Globus pallidus (tissue), 1 donor: ENCODE measurements around the gene FABP2.
"Not testable (repeated sequence)": the region's sequence is repeated elsewhere in the genome, so short reads cannot be mapped to it uniquely, and the experiment has no call there.

Source experiments
- DNase-seq: peaks from one replicate; pipeline ENCODE4 v3.0.0-alpha.2; 2015; ENCODE audit warnings: low spot score

FABP2 gene

GRCh38 chr4:119310826-119311225 is 11.1 kb downstream of the FABP2 start:
- no peak for DNase-seq

GRCh38 chr4:119307606-119308005 is 14.3 kb downstream of the FABP2 start:
- no peak for DNase-seq

DNA sequence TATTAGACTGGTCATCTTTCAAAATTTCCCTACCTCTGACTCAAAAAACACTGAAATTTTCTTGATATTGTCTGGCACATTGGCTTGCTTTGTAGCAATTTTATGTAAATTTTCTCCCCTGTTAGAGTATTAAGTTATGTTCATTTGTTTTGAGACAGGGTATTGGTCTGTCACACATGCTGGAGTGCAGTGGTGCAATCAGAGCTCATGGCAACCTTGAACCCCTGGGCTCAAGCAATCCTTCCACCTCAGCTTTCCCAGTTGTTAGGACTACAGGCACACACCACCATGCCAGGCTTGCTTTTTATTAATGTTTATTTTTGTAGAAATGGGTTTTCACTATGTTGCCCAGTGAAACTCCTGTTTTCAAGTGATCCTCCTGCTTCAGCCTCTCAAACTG is 17.5 kb downstream of the FABP2 start:
- DNase-seq = no peak

DNA sequence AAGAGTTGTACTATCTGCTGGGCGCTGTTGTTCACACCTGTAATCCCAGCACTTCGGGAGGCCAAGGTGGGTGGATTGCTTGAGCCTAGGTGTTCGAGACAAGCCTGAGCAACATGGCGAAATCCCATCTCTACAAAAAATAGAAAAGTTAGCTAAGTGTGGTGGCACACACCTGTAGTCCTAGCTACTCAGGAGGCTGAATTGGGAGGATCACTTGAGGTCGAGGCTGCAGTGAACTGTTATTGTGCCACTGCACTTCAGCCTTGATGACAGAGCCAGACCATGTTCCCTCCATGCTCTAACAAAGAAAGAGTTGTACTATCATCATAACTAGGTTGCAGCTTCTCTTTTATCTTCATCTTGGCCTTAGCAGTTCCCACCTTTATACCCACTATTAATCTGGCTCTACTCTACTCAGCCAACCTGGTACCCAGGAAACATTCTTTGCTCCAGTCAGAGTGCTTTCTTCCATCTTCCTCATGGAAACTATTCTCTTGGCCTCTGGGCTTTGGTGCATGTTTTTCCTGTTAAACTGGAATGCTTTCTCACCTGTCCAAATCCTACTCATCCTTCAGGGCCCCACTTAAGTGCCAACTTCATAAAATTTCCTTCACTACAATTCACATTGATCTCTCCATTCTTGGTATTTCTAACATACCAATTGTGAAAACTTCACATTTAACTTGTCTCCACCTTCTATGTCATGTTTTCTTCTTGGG is 18.2 kb downstream of the FABP2 start:
- no peak for DNase-seq

GRCh38 chr4:119302073-119302832 is 19.7 kb downstream of the FABP2 start:
- DNase-seq = no peak

GRCh38 chr4:119300101-119300978 is 21.6 kb downstream of the FABP2 start:
- DNase-seq = peak; percentile 81

- peak; percentile 12 for DNase-seq
Measured at GRCh38 chr4:119299741-119300100, 22.2 kb downstream of the FABP2 start.

DNA sequence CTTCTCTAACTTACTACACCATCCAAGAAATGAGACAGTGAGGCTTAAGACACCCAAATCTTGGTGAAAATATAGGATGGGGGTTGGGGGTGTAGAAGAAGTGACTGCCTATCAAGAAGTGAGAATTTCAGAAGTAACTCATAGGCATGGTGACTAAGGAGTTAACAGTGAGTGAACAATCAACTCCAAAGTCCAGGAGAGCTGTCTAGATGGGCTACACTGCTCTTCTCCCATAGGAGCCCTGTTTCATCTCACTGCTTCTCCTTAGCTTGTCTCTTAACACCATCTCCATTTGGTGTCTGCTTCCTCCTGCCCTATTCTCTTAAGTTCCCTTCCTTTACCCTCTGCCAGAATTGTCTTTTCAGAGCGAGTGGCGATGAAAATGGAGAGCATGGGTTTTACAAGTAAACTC is 22.7 kb downstream of the FABP2 start:
- DNase-seq = no peak

DNA sequence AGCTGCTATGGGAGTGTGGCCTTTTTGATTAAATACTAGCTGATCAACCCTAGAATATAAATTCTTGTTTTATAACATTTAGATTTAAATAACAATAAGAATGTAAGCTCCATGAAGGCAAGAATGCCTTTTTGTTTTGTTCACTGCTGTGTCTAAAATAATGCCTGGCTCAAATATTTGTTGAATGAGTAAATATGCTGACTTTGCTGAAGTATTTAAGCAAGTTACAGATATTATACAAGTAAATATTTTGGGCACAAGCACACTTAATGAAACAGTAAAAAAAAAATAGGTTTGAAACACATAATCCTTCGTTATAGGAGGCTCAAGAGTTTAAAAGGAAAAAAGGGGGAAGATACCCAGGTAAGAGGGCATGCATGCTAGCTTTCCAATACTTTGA is 24.1 kb downstream of the FABP2 start:
- DNase-seq = no peak

DNA sequence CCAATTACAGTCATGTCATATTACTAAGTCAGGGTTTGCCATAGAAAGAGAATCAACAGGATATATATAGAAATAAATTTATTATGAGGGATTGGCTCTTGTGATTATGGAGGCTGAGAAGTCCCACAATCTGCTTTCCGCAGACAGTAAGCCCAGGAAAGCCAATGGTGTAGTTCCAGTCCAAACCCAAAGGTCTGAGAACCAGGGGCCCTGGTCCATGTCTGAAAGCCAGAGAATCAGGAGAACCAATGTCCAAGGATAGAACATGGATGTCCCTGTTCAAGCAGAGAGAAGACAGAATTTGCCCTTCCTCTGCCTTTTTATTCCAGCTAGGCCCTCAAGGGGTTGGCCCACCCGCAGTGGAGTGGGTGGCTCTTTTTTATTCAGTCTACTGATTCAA is 25.6 kb downstream of the FABP2 start:
- DNase-seq = no peak

GRCh38 chr4:119290598-119290997 is 31.3 kb downstream of the FABP2 start:
- DNase-seq = no peak

- DNase-seq = no peak
Measured at GRCh38 chr4:119289313-119289712, 32.6 kb downstream of the FABP2 start.

DNA sequence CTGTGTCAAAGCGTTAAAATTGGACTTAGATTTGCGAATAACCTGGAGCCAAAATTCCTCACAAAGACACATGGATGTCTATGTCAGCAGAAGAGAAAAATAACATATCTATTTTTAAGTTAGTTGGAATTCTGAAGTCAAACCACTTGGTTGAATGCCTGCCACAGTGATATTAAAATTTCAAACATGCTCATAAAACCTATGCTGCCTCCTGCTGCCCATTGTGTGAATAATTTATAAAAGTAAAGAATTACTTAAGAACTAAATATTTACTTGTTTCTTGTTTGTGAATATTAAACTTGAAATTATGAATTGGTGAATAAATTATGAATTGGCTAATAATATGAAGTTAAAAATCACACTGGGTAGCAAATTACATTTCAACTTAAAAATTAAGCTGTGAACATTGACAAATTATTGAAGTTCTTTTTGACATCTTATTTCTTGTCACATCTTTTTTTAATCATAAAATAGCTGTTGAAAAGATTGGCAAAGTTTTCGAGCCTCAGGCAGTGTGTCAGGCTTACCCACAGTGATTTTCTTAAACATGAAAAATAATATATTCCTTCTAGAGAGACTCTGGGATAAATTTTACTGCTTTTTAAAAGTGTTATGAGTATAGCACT is 35.4 kb downstream of the FABP2 start:
- peak; percentile 36 for DNase-seq

- no peak for DNase-seq
Measured at GRCh38 chr4:119284876-119285780, 36.8 kb downstream of the FABP2 start.

DNA sequence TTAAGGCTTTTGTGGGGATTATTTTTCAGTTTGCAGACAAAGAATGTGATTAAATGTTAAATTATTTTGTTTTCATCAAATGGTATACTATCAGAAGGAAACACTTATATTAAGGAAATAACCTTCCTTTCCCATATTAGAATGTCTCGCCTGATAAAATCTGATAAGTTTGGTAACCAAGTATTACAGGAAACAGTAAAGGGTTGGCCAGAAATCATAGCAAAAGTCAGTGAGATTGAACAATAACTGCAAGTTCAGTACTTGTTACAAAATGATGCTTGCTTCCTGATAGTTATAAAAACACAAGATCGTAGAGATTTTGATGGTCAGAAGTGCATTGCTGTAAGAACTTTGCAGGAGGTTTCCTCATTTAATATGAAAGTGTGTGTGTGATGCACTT is 40.5 kb downstream of the FABP2 start:
- no peak for DNase-seq

- not testable (repeated sequence) for DNase-seq
Measured at GRCh38 chr4:119279945-119280344, 42.0 kb downstream of the FABP2 start.

GRCh38 chr4:119279541-119279940 is 42.4 kb downstream of the FABP2 start:
- not testable (repeated sequence) for DNase-seq

- no peak for DNase-seq
Measured at GRCh38 chr4:119271361-119272085, 50.4 kb downstream of the FABP2 start.

GRCh38 chr4:119268466-119268865 is 53.5 kb downstream of the FABP2 start:
- no peak for DNase-seq
